Hepatocyte (in vitro differentiated cells): ENCODE results near the gene CT45A6.
"Not testable (repeated sequence)": the region's sequence is repeated elsewhere in the genome, so short reads cannot be mapped to it uniquely, and the experiment has no call there.

Source experiments
- EZH2 ChIP-seq: fragments of 200-600 bp; sonication (generic); IDR thresholded peaks from 2 replicates; pipeline ENCODE4 v1.6.1; 2016; ENCODE audit warnings: antibody characterized with exemption, mild to moderate bottlenecking, borderline replicate concordance
- TF ChIP-seq, protein P1 (sequence below): fragments of 200-600 bp; sonication (generic); IDR thresholded peaks from 2 replicates; pipeline ENCODE4 v1.5.1; 2016; ENCODE audit warnings: antibody characterized with exemption, mild to moderate bottlenecking; ENCODE audit not compliant: poor library complexity

GRCh38 chrX:135768091-135768490, 34.5 kb downstream of the CT45A6 start, which contains the start of gene CT45A3:
- TF ChIP-seq, protein P1, sequence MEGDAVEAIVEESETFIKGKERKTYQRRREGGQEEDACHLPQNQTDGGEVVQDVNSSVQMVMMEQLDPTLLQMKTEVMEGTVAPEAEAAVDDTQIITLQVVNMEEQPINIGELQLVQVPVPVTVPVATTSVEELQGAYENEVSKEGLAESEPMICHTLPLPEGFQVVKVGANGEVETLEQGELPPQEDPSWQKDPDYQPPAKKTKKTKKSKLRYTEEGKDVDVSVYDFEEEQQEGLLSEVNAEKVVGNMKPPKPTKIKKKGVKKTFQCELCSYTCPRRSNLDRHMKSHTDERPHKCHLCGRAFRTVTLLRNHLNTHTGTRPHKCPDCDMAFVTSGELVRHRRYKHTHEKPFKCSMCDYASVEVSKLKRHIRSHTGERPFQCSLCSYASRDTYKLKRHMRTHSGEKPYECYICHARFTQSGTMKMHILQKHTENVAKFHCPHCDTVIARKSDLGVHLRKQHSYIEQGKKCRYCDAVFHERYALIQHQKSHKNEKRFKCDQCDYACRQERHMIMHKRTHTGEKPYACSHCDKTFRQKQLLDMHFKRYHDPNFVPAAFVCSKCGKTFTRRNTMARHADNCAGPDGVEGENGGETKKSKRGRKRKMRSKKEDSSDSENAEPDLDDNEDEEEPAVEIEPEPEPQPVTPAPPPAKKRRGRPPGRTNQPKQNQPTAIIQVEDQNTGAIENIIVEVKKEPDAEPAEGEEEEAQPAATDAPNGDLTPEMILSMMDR, result not testable (repeated sequence)
- TF ChIP-seq EZH2, result not testable (repeated sequence)
